Endodermal cell (in vitro differentiated cells): Measurements from ENCODE around the gene RPH3AL. TPM values are rescaled to one million over a fixed set of nuclear protein-coding genes. Genes with fewer than 3 reads are reported as not detected.

Source experiments
- DNase-seq: peaks from one replicate; pipeline ENCODE4 v3.0.0-alpha.2; 2017
- H3K27ac ChIP-seq: 2 replicates; pipeline ENCODE4 v1.5.1; 2013; ENCODE audit warnings: mild to moderate bottlenecking, low read depth, low read length, moderate library complexity
- H3K27me3 ChIP-seq: 2 replicates; pipeline ENCODE4 v1.6.1; 2013; ENCODE audit warnings: mild to moderate bottlenecking, low read length, moderate library complexity; ENCODE audit not compliant: insufficient read depth, control insufficient read depth, poor library complexity, severe bottlenecking
- H3K36me3 ChIP-seq: 2 replicates; pipeline ENCODE4 v1.7.0; 2013; ENCODE audit warnings: mild to moderate bottlenecking, low read length, moderate library complexity; ENCODE audit not compliant: control insufficient read depth, insufficient read depth
- H3K4me1 ChIP-seq: one replicate; pipeline ENCODE4 v1.7.0; 2013; ENCODE audit warnings: low read length; ENCODE audit not compliant: control insufficient read depth, insufficient read depth
- H3K4me3 ChIP-seq: 2 replicates; pipeline ENCODE4 v1.5.1; 2013; ENCODE audit warnings: mild to moderate bottlenecking, low read length, moderate library complexity
- H3K9ac ChIP-seq: 2 replicates; pipeline ENCODE4 v1.6.1; 2013; ENCODE audit warnings: mild to moderate bottlenecking, low read length, moderate library complexity; ENCODE audit not compliant: poor library complexity, severe bottlenecking; ENCODE audit errors: extremely low read depth
- H3K9me3 ChIP-seq: 2 replicates; pipeline ENCODE4 v1.6.1; 2013; ENCODE audit warnings: mild to moderate bottlenecking, low read length, moderate library complexity; ENCODE audit not compliant: control insufficient read depth
- H3K27ac Mint-ChIP-seq: 2 replicates; pipeline ENCODE4 v1.8.0; 2020; ENCODE audit warnings: mixed read lengths
- H3K27me3 Mint-ChIP-seq: 2 replicates; pipeline ENCODE4 v1.8.0; 2021; ENCODE audit warnings: mild to moderate bottlenecking, mixed read lengths; ENCODE audit not compliant: insufficient read depth
- H3K36me3 Mint-ChIP-seq: 2 replicates; pipeline ENCODE4 v1.8.0; 2020; ENCODE audit warnings: low read depth, mixed read lengths
- H3K4me1 Mint-ChIP-seq: 2 replicates; pipeline ENCODE4 v1.8.0; 2020; ENCODE audit warnings: mixed read lengths
- H3K4me3 Mint-ChIP-seq: 2 replicates; pipeline ENCODE4 v1.8.0; 2020; ENCODE audit warnings: mild to moderate bottlenecking, moderate library complexity, mixed read lengths
- H3K9me3 Mint-ChIP-seq: 2 replicates; pipeline ENCODE4 v1.8.0; 2020; ENCODE audit warnings: mild to moderate bottlenecking, mixed read lengths
- WGBS, 2 experiments: methylation state at CpG; one replicate each; pipeline versions ENCODE4 v1.1.5 to v1.1.7; 2013; ENCODE audit warnings: missing lambda C conversion rate in 2 of 2, mixed read lengths in 1 of 2; ENCODE audit not compliant: insufficient coverage in 1 of 2, insufficient read length in 1 of 2; 5-methylcytosine and 5-hydroxymethylcytosine counted together
- total RNA-seq, 2 donors: library from RNA; stranded (reverse); fragmentation: NEBNext Ultra II Directional in 1 of 2; extraction: Animal tissue kit (Norgen Biotek cat#: 25700) in 1 of 2; gene quantifications; 2 replicates in 1 of 2; 3 replicates in 1 of 2; pipeline ENCODE4 v1.2.1, GENCODE V29; 2021
- TF ChIP-seq, protein P1 (sequence below): fragments of 200-600 bp; sonication (generic); conservative IDR thresholded peaks from 2 replicates; pipeline ENCODE4 v1.5.0; 2021; ENCODE audit warnings: antibody characterized with exemption, mild to moderate bottlenecking

Gene RPH3AL
- total RNA-seq, 2 donors from 2014 or later = 14.7 to 16.9 TPM

- Mint-ChIP-seq H3K27me3 (peaks cover 2% of the 10 kb centered on the region), H3K4me3 (no peak overlapping the region), H3K4me1 (peaks cover 14% of the 10 kb centered on the region), H3K36me3 (no peaks in the 10 kb centered on the region), H3K27ac (no peak overlapping the region), H3K9me3 (peaks cover 12% of the 10 kb centered on the region)
- TF ChIP-seq, protein P1, sequence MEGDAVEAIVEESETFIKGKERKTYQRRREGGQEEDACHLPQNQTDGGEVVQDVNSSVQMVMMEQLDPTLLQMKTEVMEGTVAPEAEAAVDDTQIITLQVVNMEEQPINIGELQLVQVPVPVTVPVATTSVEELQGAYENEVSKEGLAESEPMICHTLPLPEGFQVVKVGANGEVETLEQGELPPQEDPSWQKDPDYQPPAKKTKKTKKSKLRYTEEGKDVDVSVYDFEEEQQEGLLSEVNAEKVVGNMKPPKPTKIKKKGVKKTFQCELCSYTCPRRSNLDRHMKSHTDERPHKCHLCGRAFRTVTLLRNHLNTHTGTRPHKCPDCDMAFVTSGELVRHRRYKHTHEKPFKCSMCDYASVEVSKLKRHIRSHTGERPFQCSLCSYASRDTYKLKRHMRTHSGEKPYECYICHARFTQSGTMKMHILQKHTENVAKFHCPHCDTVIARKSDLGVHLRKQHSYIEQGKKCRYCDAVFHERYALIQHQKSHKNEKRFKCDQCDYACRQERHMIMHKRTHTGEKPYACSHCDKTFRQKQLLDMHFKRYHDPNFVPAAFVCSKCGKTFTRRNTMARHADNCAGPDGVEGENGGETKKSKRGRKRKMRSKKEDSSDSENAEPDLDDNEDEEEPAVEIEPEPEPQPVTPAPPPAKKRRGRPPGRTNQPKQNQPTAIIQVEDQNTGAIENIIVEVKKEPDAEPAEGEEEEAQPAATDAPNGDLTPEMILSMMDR = no peak
- Histone ChIP-seq H3K4me3 (no peak overlapping the region), H3K9ac (no peak overlapping the region), H3K27me3 (no peaks in the 10 kb centered on the region), H3K4me1 (no peaks in the 10 kb centered on the region), H3K36me3 (no peaks in the 10 kb centered on the region), H3K9me3 (no peaks in the 10 kb centered on the region), H3K27ac (no peak overlapping the region)
- 94% methylated on average over 2 of the region's 2 CpGs; no CpG with 5 or more reads in 1 of the 2 experiments for WGBS, 2 experiments
- DNase-seq = no peak
Measured at GRCh38 chr17:197352-197751, 155.3 kb downstream of the RPH3AL start.

GRCh38 chr17:194828-195602 lies 157.6 kb downstream of the RPH3AL start:
- no peak overlapping the region for H3K9ac ChIP-seq
- Mint-ChIP-seq H3K4me1 (peaks cover 9% of the 10 kb centered on the region), H3K4me3 (no peak overlapping the region), H3K27ac (no peak overlapping the region), H3K27me3 (peaks cover 2% of the 10 kb centered on the region), H3K9me3 (peaks cover 11% of the 10 kb centered on the region), H3K36me3 (no peaks in the 10 kb centered on the region)
- H3K27ac ChIP-seq = no peak overlapping the region
- no peaks in the 10 kb centered on the region for H3K9me3 ChIP-seq
- DNase-seq = no peak
- WGBS, 2 experiments = 92 to 96% methylated on average over 15 to 16 of the region's 16 CpGs
- TF ChIP-seq, protein P1 = no peak
- H3K4me1 ChIP-seq = no peaks in the 10 kb centered on the region
- H3K27me3 ChIP-seq = no peaks in the 10 kb centered on the region
- no peaks in the 10 kb centered on the region for H3K36me3 ChIP-seq
- H3K4me3 ChIP-seq = no peak overlapping the region

- peaks cover 4% of the 10 kb centered on the region for H3K4me1 Mint-ChIP-seq
- DNase-seq = no peak
Measured at GRCh38 chr17:193841-194806, 158.5 kb downstream of the RPH3AL start.

More at GRCh38 chr17:193841-194806, 158.5 kb downstream of the RPH3AL start:
- Mint-ChIP-seq H3K27ac (no peak overlapping the region), H3K4me3 (no peak overlapping the region), H3K27me3 (peaks cover 5% of the 10 kb centered on the region), H3K9me3 (peaks cover 11% of the 10 kb centered on the region), H3K36me3 (no peaks in the 10 kb centered on the region)
- Histone ChIP-seq H3K36me3 (no peaks in the 10 kb centered on the region), H3K9me3 (no peaks in the 10 kb centered on the region), H3K4me3 (no peak overlapping the region), H3K4me1 (no peaks in the 10 kb centered on the region), H3K27me3 (no peaks in the 10 kb centered on the region), H3K9ac (no peak overlapping the region), H3K27ac (peak overlapping the region; percentile 57)
- WGBS, 2 experiments = 80 to 85% methylated on average over 17 to 29 of the region's 31 CpGs
- TF ChIP-seq, protein P1 = no peak
